SK-N-MC (cell line): Measurements from ENCODE around the gene CLEC10A.

Experiments
- EZH2 ChIP-seq: fragments of 200-600 bp; sonication (generic); IDR thresholded peaks from one replicate; pipeline ENCODE4 v1.6.1; 2017; ENCODE audit warnings: antibody characterized with exemption
- FOXP2 ChIP-seq: optimal IDR thresholded peaks from 2 replicates; pipeline ENCODE3; 2011; ENCODE audit warnings: mild to moderate bottlenecking, moderate library complexity; ENCODE audit not compliant: insufficient read depth; ENCODE audit errors: extremely low read length, control extremely low read depth
- POLR2AphosphoS5 ChIP-seq: IDR thresholded peaks from 2 replicates; pipeline ENCODE4 v1.6.1; 2012; ENCODE audit warnings: mild to moderate bottlenecking, low read depth, low read length, borderline replicate concordance

GRCh38 chr17:7025245-7025644 lies 54.8 kb downstream of the CLEC10A start:
- TF ChIP-seq EZH2 (no peak), POLR2AphosphoS5 (no peak), FOXP2 (no peak)
